GM12878 (cell line): ENCODE results near the gene NAA60.

Experiments used
- ATF3 ChIP-seq: IDR thresholded peaks from 2 replicates; pipeline ENCODE4 v1.6.1; 2011; ENCODE audit warnings: low read depth, mild to moderate bottlenecking, low read length, moderate library complexity, borderline replicate concordance; ENCODE audit errors: extremely low read depth
- BMI1 ChIP-seq: fragments of 450-650 bp; IDR thresholded peaks from 2 replicates; pipeline ENCODE4 v1.6.1; 2016; ENCODE audit warnings: mild to moderate bottlenecking, moderate library complexity, borderline replicate concordance
- CTCF ChIP-seq, 3 experiments: IDR thresholded peaks in 2 of 3; conservative IDR thresholded peaks in 1 of 3; 2 replicates each; pipeline ENCODE4 v1.5.1; 2011; ENCODE audit warnings: low read depth in 3 of 3, low read length in 3 of 3, mild to moderate bottlenecking in 3 of 3, control low read depth in 2 of 3, moderate library complexity in 2 of 3, inconsistent platforms in 1 of 3, mixed read lengths in 1 of 3; ENCODE audit not compliant: control insufficient read depth in 2 of 3, insufficient read depth in 1 of 3; ENCODE audit errors: extremely low read depth in 1 of 3
- FOS ChIP-seq: IDR thresholded peaks from 3 replicates; pipeline ENCODE4 v1.6.1; 2011; ENCODE audit warnings: borderline replicate concordance; ENCODE audit not compliant: insufficient read length; ENCODE audit errors: extremely low read depth
- FOXK2 ChIP-seq: fragments of 450-650 bp; IDR thresholded peaks from 2 replicates; pipeline ENCODE4 v1.6.1; 2017; ENCODE audit warnings: mild to moderate bottlenecking, moderate library complexity
- GABPA ChIP-seq: IDR thresholded peaks from 2 replicates; pipeline ENCODE4 v1.6.1; 2014; ENCODE audit warnings: antibody characterized with exemption, low read depth, mild to moderate bottlenecking, inconsistent platforms
- HDAC2 ChIP-seq: fragments of 200-600 bp; sonication (generic); IDR thresholded peaks from 2 replicates; pipeline ENCODE4 v1.6.1; 2017
- PBX3 ChIP-seq: IDR thresholded peaks from 2 replicates; pipeline ENCODE4 v1.6.1; 2011; ENCODE audit warnings: mild to moderate bottlenecking, low read depth, low read length, moderate library complexity; ENCODE audit not compliant: insufficient replicate concordance
- SKIL ChIP-seq: fragments of 450-650 bp; IDR thresholded peaks from 2 replicates; pipeline ENCODE4 v1.6.1; 2017; ENCODE audit warnings: mild to moderate bottlenecking, low read depth, inconsistent platforms; ENCODE audit not compliant: poor library complexity, severe bottlenecking
- SMARCA5 ChIP-seq: fragments of 450-650 bp; IDR thresholded peaks from 2 replicates; pipeline ENCODE4 v1.6.1; 2017; ENCODE audit warnings: mild to moderate bottlenecking

GRCh38 chr16:3485097-3485745 is 41.7 kb downstream of the NAA60 start:
- no peak for TF ChIP-seq CTCF (IDR thresholded peaks at IDR 0.05 in 2 of 3, conservative IDR thresholded peaks at IDR 0.05 in 1 of 3; ENCODE audit: control insufficient read depth in 2 of 3, extremely low read depth in 1 of 3, insufficient read depth in 1 of 3, low read depth in 3 of 3, low read length in 3 of 3)
- no peak for TF ChIP-seq BMI1
- no peak for TF ChIP-seq GABPA
- TF ChIP-seq ATF3: no peak
- no peak for TF ChIP-seq FOXK2
- TF ChIP-seq PBX3: no peak
- no peak for TF ChIP-seq SKIL
- no peak for TF ChIP-seq FOS
- TF ChIP-seq HDAC2: no peak
- TF ChIP-seq SMARCA5: no peak
